Peyer's patch (tissue), 4 donors: ENCODE data around the gene NTF3.

ENCODE experiments used
- CTCF ChIP-seq, 6 experiments: fragments of 450-650 bp in 4 of 6; fragments of 200-600 bp in 2 of 6; sonication (generic) in 1 of 6; IDR thresholded peaks; one replicate each; pipeline ENCODE4 v1.5.1; 2017 to 2019; ENCODE audit warnings: antibody characterized with exemption in 6 of 6, mild to moderate bottlenecking in 3 of 6, moderate library complexity in 1 of 6
- POLR2A ChIP-seq, 2 donors: fragments of 450-650 bp; IDR thresholded peaks; one replicate each; pipeline ENCODE4 v1.5.1; 2017; ENCODE audit warnings: antibody characterized with exemption in 2 of 2, mild to moderate bottlenecking in 2 of 2, moderate library complexity in 2 of 2

- TF ChIP-seq CTCF (IDR thresholded peaks at IDR 0.05) (peak in 4 of 6 experiments; percentile 22 to 57 (median 54)), POLR2A (IDR thresholded peaks at IDR 0.05) (no peak)
Measured at GRCh38 chr12:5428332-5429221, 3.3 kb upstream of the NTF3 start.
